HEK293 (cell line): Measurements from ENCODE around the gene FMN1.

Source experiments
- CTCF ChIA-PET: fragments of 350-600 bp; formaldehyde crosslinking; extraction: SDS; loops from one replicate; lab custom pipeline; 2021; ENCODE audit warnings: antibody characterized with exemption; lab: Yijun Ruan, JAX
- POLR2A ChIA-PET: fragments of 300-600 bp; formaldehyde crosslinking; extraction: SDS; loops from one replicate; lab custom pipeline; 2020; ENCODE audit warnings: antibody characterized with exemption, inconsistent platforms; lab: Yijun Ruan, JAX
- H3K27ac ChIP-seq: fragments of 200-500 bp; sonication (Bioruptor generic); 2 replicates; pipeline ENCODE4 v1.5.1; 2014; ENCODE audit warnings: low read depth, low read length, control low read depth, inconsistent platforms; ENCODE audit errors: extremely low read depth
- H3K36me3 ChIP-seq, 2 experiments: fragments of 200-500 bp in 1 of 2; sonication (Bioruptor generic) in 1 of 2; 1 replicate in 1 of 2; 2 replicates in 1 of 2; pipeline ENCODE4 v1.5.1; 2014 to 2017; ENCODE audit warnings: inconsistent platforms in 2 of 2, low read length in 2 of 2; ENCODE audit not compliant: control insufficient read depth in 2 of 2, insufficient read depth in 1 of 2
- H3K4me1 ChIP-seq: fragments of 200-500 bp; sonication (Bioruptor generic); 2 replicates; pipeline ENCODE4 v1.5.1; 2014; ENCODE audit warnings: mild to moderate bottlenecking, low read length, inconsistent platforms; ENCODE audit not compliant: control insufficient read depth, insufficient read depth
- H3K4me3 ChIP-seq: 2 replicates; pipeline ENCODE4 v1.5.1; 2011; ENCODE audit warnings: low read depth, mild to moderate bottlenecking, control low read depth, low read length, moderate library complexity
- H3K9me3 ChIP-seq: fragments of 200-500 bp; sonication (Bioruptor generic); 2 replicates; pipeline ENCODE4 v1.5.1; 2014; ENCODE audit warnings: low read depth, low read length, inconsistent platforms; ENCODE audit not compliant: control insufficient read depth, insufficient read depth
- HOXA7 ChIP-seq: sonication (generic); formaldehyde crosslinking; IDR thresholded peaks from 2 replicates; pipeline ENCODE4 v1.8.1; 2022; ENCODE audit warnings: missing genetic modification reagents, borderline replicate concordance
- WT1 ChIP-seq: fragments of 450-650 bp; formaldehyde crosslinking; IDR thresholded peaks from 2 replicates; pipeline ENCODE4 v1.5.1; 2016; ENCODE audit warnings: missing biosample characterization, missing genetic modification characterization
- ZBTB17 ChIP-seq: fragments of 450-650 bp; formaldehyde crosslinking; IDR thresholded peaks from 2 replicates; pipeline ENCODE4 v1.5.1; 2016; ENCODE audit warnings: missing biosample characterization, missing genetic modification characterization
- ZBTB21 ChIP-seq: fragments of 450-650 bp; formaldehyde crosslinking; IDR thresholded peaks from 2 replicates; pipeline ENCODE4 v1.5.1; 2017; ENCODE audit warnings: missing biosample characterization, missing genetic modification characterization
- ZEB2 ChIP-seq: fragments of 450-650 bp; formaldehyde crosslinking; IDR thresholded peaks from 2 replicates; pipeline ENCODE4 v1.5.1; 2016; ENCODE audit warnings: missing biosample characterization, missing genetic modification characterization
- ZFP69B ChIP-seq: fragments of 450-650 bp; formaldehyde crosslinking; IDR thresholded peaks from 2 replicates; pipeline ENCODE4 v1.5.1; 2016; ENCODE audit warnings: missing biosample characterization, missing genetic modification characterization
- ZNF184 ChIP-seq: fragments of 450-650 bp; IDR thresholded peaks from 2 replicates; pipeline ENCODE4 v1.5.1; 2018; ENCODE audit warnings: missing biosample characterization, mild to moderate bottlenecking, missing genetic modification characterization
- ZNF19 ChIP-seq: fragments of 450-650 bp; formaldehyde crosslinking; IDR thresholded peaks from 2 replicates; pipeline ENCODE4; 2016; ENCODE audit warnings: missing biosample characterization, missing genetic modification characterization, low read depth
- ZNF214 ChIP-seq: fragments of 450-650 bp; formaldehyde crosslinking; IDR thresholded peaks from 2 replicates; pipeline ENCODE4 v1.5.1; 2017; ENCODE audit warnings: missing biosample characterization, mild to moderate bottlenecking, missing genetic modification characterization, borderline replicate concordance
- ZNF302 ChIP-seq: fragments of 450-650 bp; formaldehyde crosslinking; IDR thresholded peaks from 2 replicates; pipeline ENCODE4 v1.5.1; 2016; ENCODE audit warnings: missing biosample characterization, missing genetic modification characterization, low read depth
- ZNF311 ChIP-seq: fragments of 450-650 bp; formaldehyde crosslinking; IDR thresholded peaks from 2 replicates; pipeline ENCODE4 v1.5.1; 2017; ENCODE audit warnings: missing biosample characterization, missing genetic modification characterization, borderline replicate concordance
- ZNF341 ChIP-seq: fragments of 450-650 bp; formaldehyde crosslinking; IDR thresholded peaks from 2 replicates; pipeline ENCODE4; 2016; ENCODE audit warnings: low read depth, missing biosample characterization, missing genetic modification characterization
- ZNF366 ChIP-seq: fragments of 450-650 bp; formaldehyde crosslinking; conservative IDR thresholded peaks from 2 replicates; pipeline ENCODE4 v1.5.1; 2016; ENCODE audit warnings: missing biosample characterization, missing genetic modification characterization
- ZNF416 ChIP-seq: fragments of 450-650 bp; formaldehyde crosslinking; IDR thresholded peaks from 2 replicates; pipeline ENCODE4 v1.5.1; 2016; ENCODE audit warnings: missing biosample characterization, missing genetic modification characterization
- ZNF585B ChIP-seq: fragments of 450-650 bp; formaldehyde crosslinking; IDR thresholded peaks from 2 replicates; pipeline ENCODE4 v1.5.1; 2016; ENCODE audit warnings: missing biosample characterization, missing genetic modification characterization
- ZNF670 ChIP-seq: fragments of 450-650 bp; formaldehyde crosslinking; IDR thresholded peaks from 2 replicates; pipeline ENCODE4 v1.5.1; 2016; ENCODE audit warnings: missing biosample characterization, missing genetic modification characterization, low read depth
- ZNF837 ChIP-seq: fragments of 450-650 bp; formaldehyde crosslinking; IDR thresholded peaks from 2 replicates; pipeline ENCODE4 v1.5.1; 2016; ENCODE audit warnings: missing biosample characterization, missing genetic modification characterization
- TF ChIP-seq, protein P1 (sequence below): fragments of 450-650 bp; formaldehyde crosslinking; IDR thresholded peaks from 2 replicates; pipeline ENCODE4 v1.5.1; 2017; ENCODE audit warnings: missing biosample characterization, missing genetic modification characterization
- TF ChIP-seq, protein P2 (sequence below): fragments of 450-650 bp; formaldehyde crosslinking; IDR thresholded peaks from 2 replicates; pipeline ENCODE4 v1.5.1; 2016; ENCODE audit warnings: missing biosample characterization, missing genetic modification characterization
- TF ChIP-seq, protein P3 (sequence below): fragments of 450-650 bp; IDR thresholded peaks from 2 replicates; pipeline ENCODE4 v1.5.1; 2018; ENCODE audit warnings: missing biosample characterization, mild to moderate bottlenecking, missing genetic modification characterization
- TF ChIP-seq, protein P4 (sequence below): fragments of 450-650 bp; formaldehyde crosslinking; IDR thresholded peaks from 2 replicates; pipeline ENCODE4 v1.5.1; 2017; ENCODE audit warnings: missing biosample characterization, missing genetic modification characterization

FMN1 gene

DNA sequence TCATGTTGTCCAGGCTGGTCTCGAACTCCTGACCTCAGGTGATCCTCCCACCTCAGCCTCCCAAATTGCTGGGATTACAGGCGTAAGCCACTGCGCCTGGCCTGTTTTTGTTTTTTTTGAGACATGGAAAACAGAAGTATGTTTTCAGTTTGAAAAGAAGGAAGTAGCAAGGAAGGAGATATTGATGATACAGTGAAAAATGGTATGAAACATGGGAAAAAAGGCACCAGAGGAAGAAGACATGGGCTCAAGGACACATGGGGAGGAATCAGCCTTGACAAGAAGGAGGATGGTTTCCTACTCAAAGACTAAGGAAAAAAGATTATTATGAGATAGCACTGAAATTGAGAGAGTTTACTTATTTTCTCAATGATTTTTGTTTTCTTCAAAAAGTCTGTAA, 30.7 kb downstream of the FMN1 start (continued):
- TF ChIP-seq, protein P1, sequence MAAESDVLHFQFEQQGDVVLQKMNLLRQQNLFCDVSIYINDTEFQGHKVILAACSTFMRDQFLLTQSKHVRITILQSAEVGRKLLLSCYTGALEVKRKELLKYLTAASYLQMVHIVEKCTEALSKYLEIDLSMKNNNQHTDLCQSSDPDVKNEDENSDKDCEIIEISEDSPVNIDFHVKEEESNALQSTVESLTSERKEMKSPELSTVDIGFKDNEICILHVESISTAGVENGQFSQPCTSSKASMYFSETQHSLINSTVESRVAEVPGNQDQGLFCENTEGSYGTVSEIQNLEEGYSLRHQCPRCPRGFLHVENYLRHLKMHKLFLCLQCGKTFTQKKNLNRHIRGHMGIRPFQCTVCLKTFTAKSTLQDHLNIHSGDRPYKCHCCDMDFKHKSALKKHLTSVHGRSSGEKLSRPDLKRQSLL = no peak
- TF ChIP-seq ZNF670 (tag by site-specific recombination) = no peak
- TF ChIP-seq, all 188 proteins: peak for 0

DNA sequence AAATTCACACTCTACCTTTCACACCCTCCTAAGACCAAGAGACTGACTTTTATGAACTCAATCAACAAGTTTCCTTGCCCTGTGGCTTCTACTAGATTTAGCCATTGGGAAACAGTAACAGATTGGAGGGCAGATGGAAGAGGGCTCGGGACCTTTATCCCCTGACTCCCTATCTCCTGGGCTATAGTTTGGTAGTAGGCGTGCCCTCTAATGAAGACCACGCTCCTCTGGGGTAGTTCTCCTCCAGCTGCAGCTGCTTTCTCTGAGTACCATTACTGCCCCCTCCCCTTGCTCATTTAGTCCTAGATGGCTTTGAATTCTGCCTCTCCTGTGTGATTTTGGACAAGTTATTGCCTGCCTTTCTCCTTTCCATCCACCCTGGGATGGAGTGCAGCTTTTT, 33.3 kb downstream of the FMN1 start:
- H3K4me1 ChIP-seq = no peaks in the 10 kb centered on the region
- no peaks in the 10 kb centered on the region for H3K36me3 ChIP-seq
- ChIA-PET POLR2A (no interaction called here), CTCF (no interaction called here)
- TF ChIP-seq ZNF341 = no peak
- no peak for TF ChIP-seq ZEB2 (tag by site-specific recombination)
- TF ChIP-seq ZBTB17 = no peak
- no peak for TF ChIP-seq ZFP69B (tag by site-specific recombination)
- TF ChIP-seq ZNF302 = no peak
- TF ChIP-seq, protein P2, sequence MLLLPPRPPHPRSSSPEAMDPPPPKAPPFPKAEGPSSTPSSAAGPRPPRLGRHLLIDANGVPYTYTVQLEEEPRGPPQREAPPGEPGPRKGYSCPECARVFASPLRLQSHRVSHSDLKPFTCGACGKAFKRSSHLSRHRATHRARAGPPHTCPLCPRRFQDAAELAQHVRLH = no peak
- TF ChIP-seq ZNF184 (tag by site-specific recombination) = no peak
- no peak for TF ChIP-seq ZNF366 (tag by site-specific recombination)
- H3K27ac ChIP-seq = no peak overlapping the region
- H3K9me3 ChIP-seq = no peaks in the 10 kb centered on the region
- H3K4me3 ChIP-seq = no peak overlapping the region

DNA sequence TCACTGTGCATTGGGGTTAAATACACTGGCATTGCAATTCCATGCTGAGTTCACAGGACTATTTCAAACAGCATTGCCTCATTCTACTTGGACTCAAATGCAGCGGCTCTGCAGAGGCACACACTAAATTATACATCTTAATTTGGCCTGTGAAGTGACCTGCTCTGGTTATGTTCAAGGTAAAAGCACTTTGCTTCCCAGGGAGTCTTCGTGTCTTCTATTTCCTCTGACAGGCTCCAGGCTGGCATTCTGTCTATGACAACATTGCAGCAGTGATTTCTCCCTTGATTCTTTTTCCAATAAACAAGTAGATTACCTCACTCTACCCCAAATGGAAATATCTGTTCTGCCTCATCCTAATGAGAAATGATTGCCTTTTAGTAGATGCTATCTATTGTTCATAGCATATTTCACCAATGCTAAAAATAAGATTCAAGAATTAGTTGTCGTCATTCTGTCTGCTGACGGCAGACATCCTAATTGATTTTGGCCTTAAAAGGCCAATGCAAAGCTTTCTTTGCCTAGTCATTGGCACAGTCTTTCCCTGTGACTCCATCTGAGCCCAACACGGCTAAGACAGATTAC, 33.8 kb downstream of the FMN1 start:
- no peak overlapping the region for H3K4me3 ChIP-seq
- no peaks in the 10 kb centered on the region for H3K4me1 ChIP-seq
- POLR2A ChIA-PET = no interaction called here
- H3K36me3 ChIP-seq = no peaks in the 10 kb centered on the region
- TF ChIP-seq ZNF19 (tag by site-specific recombination) (no peak), ZNF837 (no peak), ZBTB21 (no peak), ZNF416 (tag by site-specific recombination) (no peak), WT1 (no peak), ZNF311 (tag by site-specific recombination) (no peak), HOXA7 (CRISPR knock-in tag) (no peak), ZNF585B (tag by site-specific recombination) (no peak), ZNF214 (tag by site-specific recombination) (no peak)
- TF ChIP-seq, protein P3, sequence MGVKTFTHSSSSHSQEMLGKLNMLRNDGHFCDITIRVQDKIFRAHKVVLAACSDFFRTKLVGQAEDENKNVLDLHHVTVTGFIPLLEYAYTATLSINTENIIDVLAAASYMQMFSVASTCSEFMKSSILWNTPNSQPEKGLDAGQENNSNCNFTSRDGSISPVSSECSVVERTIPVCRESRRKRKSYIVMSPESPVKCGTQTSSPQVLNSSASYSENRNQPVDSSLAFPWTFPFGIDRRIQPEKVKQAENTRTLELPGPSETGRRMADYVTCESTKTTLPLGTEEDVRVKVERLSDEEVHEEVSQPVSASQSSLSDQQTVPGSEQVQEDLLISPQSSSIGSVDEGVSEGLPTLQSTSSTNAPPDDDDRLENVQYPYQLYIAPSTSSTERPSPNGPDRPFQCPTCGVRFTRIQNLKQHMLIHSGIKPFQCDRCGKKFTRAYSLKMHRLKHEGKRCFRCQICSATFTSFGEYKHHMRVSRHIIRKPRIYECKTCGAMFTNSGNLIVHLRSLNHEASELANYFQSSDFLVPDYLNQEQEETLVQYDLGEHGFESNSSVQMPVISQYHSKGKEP (tag by site-specific recombination) = no peak
- TF ChIP-seq, protein P4, sequence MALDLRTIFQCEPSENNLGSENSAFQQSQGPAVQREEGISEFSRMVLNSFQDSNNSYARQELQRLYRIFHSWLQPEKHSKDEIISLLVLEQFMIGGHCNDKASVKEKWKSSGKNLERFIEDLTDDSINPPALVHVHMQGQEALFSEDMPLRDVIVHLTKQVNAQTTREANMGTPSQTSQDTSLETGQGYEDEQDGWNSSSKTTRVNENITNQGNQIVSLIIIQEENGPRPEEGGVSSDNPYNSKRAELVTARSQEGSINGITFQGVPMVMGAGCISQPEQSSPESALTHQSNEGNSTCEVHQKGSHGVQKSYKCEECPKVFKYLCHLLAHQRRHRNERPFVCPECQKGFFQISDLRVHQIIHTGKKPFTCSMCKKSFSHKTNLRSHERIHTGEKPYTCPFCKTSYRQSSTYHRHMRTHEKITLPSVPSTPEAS = no peak
- no peaks in the 10 kb centered on the region for H3K9me3 ChIP-seq
- CTCF ChIA-PET = no interaction called here
- no peak overlapping the region for H3K27ac ChIP-seq
